Measurements from ENCODE around the gene TRIP13.
A peak's percentile ranks its signal among the peaks of the same experiment; 100 is the strongest.

The TRIP13 gene

GRCh38 chr5:951940-952596 lies 59.4 kb downstream of the TRIP13 start:
- no peak for DNase-seq

DNA sequence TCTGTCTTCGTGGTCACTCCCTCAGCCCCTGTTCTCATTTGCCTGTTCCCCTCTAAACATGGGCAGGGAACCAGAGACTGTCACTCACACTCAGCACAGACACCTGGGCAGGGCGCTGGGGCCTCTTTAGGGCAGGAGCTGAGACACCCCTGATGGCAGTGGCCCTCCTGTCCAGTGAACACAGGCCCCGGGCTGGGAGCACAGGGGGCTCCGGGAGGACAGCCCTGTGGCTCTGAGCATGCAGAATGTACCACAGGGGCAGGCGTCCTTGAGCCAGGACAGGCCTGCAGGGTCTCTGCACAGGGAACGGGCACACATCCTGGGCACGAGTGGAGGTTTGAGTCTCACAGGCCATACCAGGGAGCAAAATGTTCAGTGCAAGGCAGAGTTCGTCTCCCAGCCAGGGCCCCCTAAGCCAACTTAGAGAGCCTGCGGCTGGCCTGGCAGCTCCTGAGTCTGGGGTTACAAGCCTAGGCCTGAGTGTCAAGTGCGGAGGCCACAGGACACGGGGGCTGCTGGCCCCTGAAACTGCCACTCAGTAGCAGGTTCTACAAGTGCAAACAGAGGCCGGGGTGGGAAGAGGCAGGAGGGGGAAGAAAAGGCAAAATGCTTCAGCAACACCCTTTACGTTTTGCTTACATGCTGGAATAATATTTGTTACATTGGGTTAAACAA lies 60.0 kb downstream of the TRIP13 start:
- DNase-seq, result no peak

- no peak for DNase-seq
These were observed 61.1 kb downstream of the TRIP13 start for GRCh38 chr5:953535-954449.

- no peak for DNase-seq
These were observed 63.4 kb downstream of the TRIP13 start for GRCh38 chr5:955886-956761.

DNA sequence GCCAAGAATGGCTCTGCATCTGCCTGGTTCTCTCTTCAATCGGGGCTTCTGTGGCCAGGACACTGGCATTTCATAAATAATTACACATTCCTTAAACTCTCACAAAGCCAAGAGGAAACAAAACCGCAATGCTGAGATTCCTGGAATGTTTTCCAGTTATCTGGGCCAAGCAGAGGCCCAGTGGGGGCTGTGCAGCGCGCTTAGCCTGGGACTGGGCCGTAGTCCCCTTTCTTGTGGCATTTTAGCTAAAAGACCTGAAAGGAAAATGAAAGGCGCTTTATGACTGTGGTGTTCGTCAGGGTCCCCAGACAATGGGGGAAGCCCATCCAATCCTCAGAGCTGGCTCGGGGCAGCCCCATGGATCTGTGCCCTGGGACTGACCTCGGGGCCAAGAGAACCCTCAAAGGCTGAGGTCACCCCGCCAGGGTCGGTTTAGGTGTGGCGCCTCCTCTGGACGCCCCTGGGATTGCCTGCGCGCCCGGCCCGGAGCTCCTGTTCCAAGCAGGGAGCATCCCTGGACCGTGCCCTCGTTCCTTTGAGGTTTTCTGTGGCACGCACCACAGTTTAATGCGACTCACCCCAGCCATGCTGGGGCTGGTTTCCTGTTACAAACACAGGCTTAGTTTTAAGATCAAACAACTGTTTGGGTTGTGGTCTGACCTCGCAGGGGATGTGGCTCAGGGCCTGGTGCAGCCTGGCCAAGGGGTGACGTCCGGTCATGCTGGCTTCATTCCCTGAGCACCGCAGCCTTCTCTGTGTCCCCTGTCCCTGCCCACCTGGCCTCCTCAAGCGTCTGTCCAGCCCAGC lies 64.5 kb downstream of the TRIP13 start:
- no peak for DNase-seq

DNA sequence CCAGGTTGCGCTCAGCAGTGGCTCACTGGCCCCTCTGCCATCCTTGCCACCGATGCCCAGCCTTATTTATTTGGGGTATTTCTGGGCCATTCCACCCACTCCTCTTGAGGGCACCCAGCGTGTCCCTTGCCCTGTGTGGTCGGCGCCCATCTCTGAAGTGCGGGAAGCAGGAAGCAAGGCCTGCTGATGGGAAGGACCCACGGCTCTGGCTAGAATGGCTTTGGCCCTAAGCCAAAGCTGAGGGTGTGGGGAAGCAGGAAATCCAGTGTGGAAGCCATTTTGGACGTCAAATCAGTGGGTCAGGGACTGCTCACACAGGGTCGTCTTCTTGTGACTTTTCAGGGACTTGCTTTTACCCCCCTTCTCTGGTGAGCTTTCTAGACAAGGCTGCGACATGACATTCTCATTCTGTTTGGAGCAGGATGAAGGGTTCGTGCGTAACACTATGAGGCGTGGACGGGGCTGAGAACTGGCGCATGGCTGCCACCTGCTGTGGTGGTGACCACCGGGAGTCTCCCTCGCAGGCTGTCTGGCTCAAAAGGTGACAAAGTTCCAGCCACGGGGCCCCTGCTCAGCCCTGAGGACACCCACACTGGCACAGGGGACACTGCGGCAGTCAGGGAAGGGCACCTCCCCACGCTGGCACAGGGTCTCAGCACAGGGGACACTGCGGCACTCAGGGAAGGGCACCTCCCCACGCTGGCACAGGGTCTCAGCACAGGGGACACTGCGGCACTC lies 65.2 kb downstream of the TRIP13 start:
- no peak for DNase-seq

DNA sequence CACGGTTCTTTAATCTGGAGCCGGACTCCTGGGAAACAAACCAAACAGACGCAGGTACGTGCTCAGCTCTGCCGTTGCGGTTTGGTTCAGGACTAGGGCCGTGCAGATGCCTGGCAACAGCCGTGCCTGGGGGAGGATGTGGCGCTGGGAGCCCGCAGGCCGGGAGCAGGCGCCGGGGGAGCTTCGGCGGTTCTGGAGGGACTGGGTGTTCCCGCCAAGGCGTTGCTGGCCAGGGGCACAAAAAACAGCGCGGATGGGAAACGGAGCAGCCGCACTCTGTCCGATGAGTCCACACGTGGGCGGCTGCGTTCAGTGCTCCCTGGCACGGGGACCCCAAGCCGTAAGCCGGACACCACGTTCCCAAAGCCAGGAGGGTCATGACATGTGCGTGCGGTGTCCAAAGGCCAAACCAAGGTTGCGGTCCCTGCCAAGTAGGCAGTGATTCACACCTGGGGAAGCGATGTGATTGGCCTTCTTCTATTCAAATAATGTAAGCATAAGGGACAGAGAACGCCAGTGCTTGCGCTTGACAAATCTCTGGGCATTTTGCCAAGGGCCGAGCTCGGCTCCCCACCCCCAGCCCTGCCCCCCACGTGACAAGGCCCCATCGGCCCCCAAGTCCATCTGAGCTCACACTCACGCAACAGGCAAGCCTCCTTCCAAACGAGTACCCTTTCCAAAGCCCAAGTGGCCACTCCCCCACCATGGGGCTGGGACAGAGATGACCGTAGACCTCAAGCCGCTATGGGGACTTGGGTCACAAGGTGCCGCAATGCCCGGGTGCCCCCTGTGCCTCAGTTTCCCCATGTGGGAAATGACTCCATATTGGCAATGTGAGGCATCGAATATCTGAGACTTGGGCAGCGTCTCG lies 66.3 kb downstream of the TRIP13 start:
- peak in 8 of 51 donors; percentile 13 to 41 (median 20) for DNase-seq

- DNase-seq, result no peak
These were observed 67.2 kb downstream of the TRIP13 start for GRCh38 chr5:959581-960531.

GRCh38 chr5:960551-960950 lies 67.9 kb downstream of the TRIP13 start:
- no peak for DNase-seq

DNA sequence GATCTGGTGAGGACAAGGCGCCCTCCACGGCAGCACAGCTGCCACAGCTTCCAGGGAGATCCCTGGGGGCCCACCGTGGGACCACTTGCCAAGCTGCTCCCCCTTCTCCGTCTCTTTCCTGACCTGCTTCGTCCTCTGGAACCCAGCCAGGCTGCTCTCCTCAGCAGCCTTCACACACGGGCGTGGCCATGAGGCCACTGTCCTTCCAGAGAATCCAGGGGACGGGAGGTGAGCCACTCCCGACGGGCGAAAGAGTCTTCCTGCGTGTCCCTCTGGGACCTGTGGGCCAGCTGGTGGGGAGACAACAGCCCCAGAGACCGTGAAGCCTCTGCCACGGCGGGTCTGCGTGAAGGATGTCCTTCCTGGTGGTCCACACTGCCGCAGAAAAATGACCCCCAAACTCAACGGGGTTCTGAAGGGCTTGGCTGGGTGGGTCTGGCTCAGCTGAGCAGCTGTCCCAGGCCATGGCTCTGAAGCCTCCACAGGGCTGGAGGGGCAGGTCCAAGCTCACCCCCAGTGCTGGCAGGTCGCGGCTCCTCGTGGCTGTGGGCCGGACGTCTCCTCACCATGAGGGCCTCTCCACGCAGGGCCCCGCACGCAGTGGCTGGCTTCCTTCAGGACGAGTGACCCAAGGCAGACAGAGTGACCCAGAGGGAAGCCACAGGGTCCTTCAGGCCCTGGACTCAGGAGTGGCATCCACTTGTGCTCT lies 68.5 kb downstream of the TRIP13 start:
- DNase-seq, result no peak

DNA sequence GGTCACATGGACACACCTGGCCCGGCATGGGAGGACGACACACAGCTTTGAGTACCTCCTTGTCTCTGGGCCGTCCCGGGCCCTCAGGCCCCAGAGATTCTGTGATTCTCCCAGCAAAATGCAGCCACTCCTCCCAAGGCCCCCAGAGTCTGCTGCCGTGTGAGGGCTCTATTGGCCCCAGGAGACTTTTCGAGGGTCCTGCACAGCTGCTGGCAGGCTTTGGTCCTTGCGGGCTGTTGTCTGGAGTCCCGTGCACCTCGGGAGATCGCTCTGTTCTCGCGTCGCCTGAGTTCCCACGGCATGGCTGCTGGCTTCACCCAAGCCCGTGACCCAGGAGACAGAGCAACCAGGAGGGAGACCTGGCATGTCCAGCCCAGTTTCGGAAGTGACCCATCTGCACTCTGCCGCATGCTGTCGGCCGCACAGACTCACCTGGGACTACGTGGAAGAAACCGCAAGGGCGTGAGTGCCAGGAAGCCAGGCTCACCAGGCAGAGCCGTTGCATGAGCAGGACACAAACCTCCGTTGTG lies 69.1 kb downstream of the TRIP13 start:
- no peak for DNase-seq

DNA sequence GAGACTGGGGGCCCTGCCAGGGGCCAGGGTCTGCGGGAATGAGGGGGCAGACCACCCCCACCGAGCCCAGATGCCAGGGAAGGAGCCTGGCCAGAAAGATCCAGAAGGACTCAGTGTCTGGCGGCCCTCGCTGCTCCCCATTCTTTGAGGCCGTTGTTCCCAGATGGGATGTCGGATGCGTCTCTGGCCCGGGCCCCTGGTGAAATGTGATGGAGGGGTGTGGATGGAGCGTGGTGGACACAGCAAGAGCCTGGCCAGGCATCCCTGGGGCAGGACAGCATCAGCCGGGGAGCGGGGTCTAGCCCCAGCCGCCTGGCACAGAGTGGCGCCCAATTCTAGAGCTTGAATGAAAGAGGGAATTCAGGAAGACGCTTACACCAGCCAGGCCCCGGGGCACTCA lies 69.7 kb downstream of the TRIP13 start:
- no peak for DNase-seq

GRCh38 chr5:962801-963200 lies 70.1 kb downstream of the TRIP13 start:
- no peak for DNase-seq

DNA sequence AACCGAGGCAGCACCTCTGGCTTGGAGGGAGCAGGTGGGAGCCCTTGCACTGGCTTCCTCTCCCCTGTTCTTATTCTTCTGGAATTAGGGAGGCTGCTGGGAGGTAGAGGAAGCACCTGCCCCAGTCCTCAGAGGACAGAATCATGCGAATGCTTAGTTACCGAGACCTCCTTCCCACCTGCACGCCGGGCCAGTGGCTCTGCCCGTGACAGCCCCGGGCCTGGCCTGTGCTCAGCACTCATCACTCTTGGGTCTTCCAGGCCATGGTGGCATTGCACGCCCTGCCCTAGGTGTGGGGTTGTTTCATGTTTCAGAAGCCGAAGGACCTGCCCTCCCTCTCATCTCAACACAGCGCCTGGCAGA lies 70.6 kb downstream of the TRIP13 start:
- no peak for DNase-seq

DNA sequence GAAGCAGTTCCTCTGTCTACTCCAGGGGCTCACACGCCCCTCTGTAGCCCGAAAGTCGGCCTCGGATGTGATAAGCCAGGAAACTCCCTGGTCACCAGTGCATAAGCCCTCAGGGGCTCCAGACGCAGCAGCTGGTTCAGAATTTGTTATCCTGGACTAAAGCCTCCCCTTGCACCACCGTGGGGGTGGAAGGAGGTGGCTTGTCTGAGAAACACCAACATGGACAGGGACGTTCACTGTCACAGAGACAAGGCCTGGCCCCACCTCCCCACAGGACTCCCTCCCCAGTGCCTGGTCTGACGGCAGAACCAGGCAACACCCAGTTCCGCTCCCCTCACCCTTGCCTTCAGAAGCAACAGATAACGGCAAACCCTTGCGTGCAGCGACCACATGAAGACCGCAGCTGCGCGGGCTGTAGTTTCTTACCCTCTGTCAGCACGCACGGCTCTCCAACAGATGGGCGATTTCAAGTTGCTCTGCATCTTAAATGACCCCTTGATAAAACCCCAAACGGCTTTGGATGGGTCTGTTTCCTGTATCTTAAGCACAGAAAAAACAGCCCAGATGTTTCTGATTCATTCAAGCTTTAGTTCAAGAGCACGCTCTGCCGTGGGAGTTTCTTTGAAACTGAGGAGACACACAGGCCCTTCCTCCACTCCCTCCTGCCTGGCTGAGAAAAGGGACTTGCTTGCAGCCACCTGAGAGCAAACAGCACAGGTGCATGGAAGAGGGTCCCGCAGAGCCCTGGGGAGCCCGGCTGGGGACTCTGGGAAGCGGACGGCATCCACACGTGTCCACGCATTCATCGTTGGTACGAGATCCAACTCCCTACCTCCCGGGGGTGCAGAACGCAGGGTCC lies 71.2 kb downstream of the TRIP13 start:
- no peak for DNase-seq

- no peak for DNase-seq
These were observed 72.1 kb downstream of the TRIP13 start for GRCh38 chr5:964821-965220.

Measured in hypothalamus (tissue), 51 donors.